Right atrium auricular region (tissue), 2 donors: ENCODE measurements around the gene IGSF9B. TPM values are rescaled to one million over a fixed set of nuclear protein-coding genes. Genes with fewer than 3 reads are reported as not detected.

ENCODE experiments used
- DNase-seq: peaks from one replicate; pipeline ENCODE4 v3.0.0-alpha.2; 2019; ENCODE audit warnings: low spot score
- H3K27ac ChIP-seq, 2 donors: fragments of 200-600 bp; sonication (generic); 1 replicate in 1 of 2; 2 replicates in 1 of 2; pipeline ENCODE4 v1.5.1; 2016 to 2019
- H3K27me3 ChIP-seq, 2 donors: fragments of 200-600 bp; sonication (generic); one replicate each; pipeline versions ENCODE4 v1.5.1 to v1.6.0; 2017 to 2019
- H3K36me3 ChIP-seq: fragments of 200-600 bp; sonication (generic); one replicate; pipeline ENCODE4 v1.5.1; 2016
- H3K4me1 ChIP-seq, 2 donors: fragments of 200-600 bp; sonication (generic); one replicate each; pipeline versions ENCODE4 v1.5.1 to v1.6.0; 2017 to 2019
- H3K4me3 ChIP-seq, 2 donors: fragments of 200-600 bp; sonication (generic); 1 replicate in 1 of 2; 2 replicates in 1 of 2; pipeline ENCODE4 v1.5.1; 2017 to 2019; ENCODE audit warnings: mild to moderate bottlenecking in 1 of 2, moderate library complexity in 1 of 2
- H3K9me3 ChIP-seq, 2 donors: fragments of 200-600 bp; sonication (generic); one replicate each; pipeline ENCODE4 v1.5.1; 2019
- total RNA-seq, 2 donors: library from RNA; depleted of rRNA; stranded (reverse); fragments of >200 nt; gene quantifications; one replicate each; pipeline ENCODE4 v1.1.0, GENCODE V29; 2016
- TF ChIP-seq, protein P1 (sequence below), 2 donors: fragments of 200-600 bp; sonication (generic); IDR thresholded peaks; one replicate each; pipeline ENCODE4 v1.5.1; 2019; ENCODE audit warnings: antibody characterized with exemption in 2 of 2

Gene IGSF9B
- total RNA-seq, 2 donors from 2014 or later = 17.2 to 32.1 TPM

DNA sequence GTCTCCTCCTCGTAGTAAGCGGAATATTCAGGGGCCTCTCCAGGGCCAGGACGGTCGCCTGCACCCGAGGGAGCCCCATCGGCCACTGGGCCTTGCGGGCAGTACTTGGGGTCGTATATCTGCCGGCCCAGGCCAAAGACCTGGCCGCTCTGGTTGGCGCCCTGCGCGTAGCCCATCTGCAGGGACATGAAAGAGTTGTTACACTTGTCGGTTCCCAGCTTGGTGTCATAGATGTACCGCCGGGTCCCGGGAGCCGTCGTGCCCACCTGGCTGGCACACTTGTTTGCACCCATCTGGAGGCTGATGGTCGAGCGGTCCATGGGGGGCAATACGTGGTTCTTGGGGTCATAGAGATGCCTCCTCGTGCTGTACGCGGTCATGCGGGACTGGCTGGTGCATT is 92.0 kb downstream of the IGSF9B start:
- Histone ChIP-seq H3K27ac (no peak overlapping the region), H3K36me3 (no peaks in the 10 kb centered on the region), H3K27me3 (no peaks in the 10 kb centered on the region), H3K9me3 (no peaks in the 10 kb centered on the region), H3K4me3 (no peak overlapping the region), H3K4me1 (no peaks in the 10 kb centered on the region)
- no peak for DNase-seq
- TF ChIP-seq, protein P1, sequence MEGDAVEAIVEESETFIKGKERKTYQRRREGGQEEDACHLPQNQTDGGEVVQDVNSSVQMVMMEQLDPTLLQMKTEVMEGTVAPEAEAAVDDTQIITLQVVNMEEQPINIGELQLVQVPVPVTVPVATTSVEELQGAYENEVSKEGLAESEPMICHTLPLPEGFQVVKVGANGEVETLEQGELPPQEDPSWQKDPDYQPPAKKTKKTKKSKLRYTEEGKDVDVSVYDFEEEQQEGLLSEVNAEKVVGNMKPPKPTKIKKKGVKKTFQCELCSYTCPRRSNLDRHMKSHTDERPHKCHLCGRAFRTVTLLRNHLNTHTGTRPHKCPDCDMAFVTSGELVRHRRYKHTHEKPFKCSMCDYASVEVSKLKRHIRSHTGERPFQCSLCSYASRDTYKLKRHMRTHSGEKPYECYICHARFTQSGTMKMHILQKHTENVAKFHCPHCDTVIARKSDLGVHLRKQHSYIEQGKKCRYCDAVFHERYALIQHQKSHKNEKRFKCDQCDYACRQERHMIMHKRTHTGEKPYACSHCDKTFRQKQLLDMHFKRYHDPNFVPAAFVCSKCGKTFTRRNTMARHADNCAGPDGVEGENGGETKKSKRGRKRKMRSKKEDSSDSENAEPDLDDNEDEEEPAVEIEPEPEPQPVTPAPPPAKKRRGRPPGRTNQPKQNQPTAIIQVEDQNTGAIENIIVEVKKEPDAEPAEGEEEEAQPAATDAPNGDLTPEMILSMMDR (IDR thresholded peaks at IDR 0.05) = no peak

DNA sequence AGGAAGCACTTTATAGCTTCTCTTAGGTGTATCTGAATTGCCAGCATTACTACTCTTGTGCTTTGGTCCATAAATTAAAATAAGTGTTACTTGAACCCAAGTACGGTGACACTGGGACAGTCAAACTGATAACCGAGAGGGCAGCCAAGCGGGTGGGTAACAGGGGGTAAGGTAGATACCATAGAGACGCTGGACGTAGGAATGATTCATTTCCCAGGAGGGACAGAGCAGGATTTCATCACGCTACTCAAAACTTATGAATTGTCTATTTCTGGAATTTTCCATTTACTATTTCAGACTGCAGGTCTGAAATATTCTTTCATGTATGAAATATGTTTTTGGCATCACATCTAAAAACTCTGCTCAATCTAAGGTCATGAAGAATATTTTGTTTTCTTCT is 96.6 kb downstream of the IGSF9B start:
- H3K27ac ChIP-seq = no peak overlapping the region
- H3K27me3 ChIP-seq = no peaks in the 10 kb centered on the region
- TF ChIP-seq, protein P1 (IDR thresholded peaks at IDR 0.05) = no peak
- no peak for DNase-seq
- H3K9me3 ChIP-seq = peaks cover 0 to 8% of the 10 kb centered on the region in 2 donors
- H3K4me3 ChIP-seq = no peak overlapping the region
- H3K36me3 ChIP-seq = no peaks in the 10 kb centered on the region
- no peaks in the 10 kb centered on the region for H3K4me1 ChIP-seq

Other genes starting within 250 kb of the IGSF9B start
- gene SPATA19, start 111.5 kb downstream of the IGSF9B start, total RNA-seq = not detected
- gene JAM3, start 112.1 kb upstream of the IGSF9B start, total RNA-seq = 10 to 100 TPM; 28.5 to 38.1 TPM